ENCODE data around the gene ZNF205. TPM values are rescaled to one million over a fixed set of nuclear protein-coding genes. Genes with fewer than 3 reads are reported as not detected.

ZNF205 gene
- total and polyA plus RNA-seq, 9 of the 15 experiments (the other 6 are each of a cell fraction or from before 2014, with no cell fraction given), result 2.4 to 11.8 (median 5.1) TPM; not detected in 2

- TF ChIP-seq ZBTB26 (CRISPR knock-in tag; IDR thresholded peaks at IDR 0.05) (no peak), ZNF740 (CRISPR knock-in tag; IDR thresholded peaks at IDR 0.05) (peak; percentile 86), ZNF740 (tag; IDR thresholded peaks at IDR 0.05) (peak in 1 of 2 experiments; percentile 60; a peak in 1 of 4 replicates), ZBTB40 (IDR thresholded peaks at IDR 0.05) (peak; percentile 89), ZBTB40 (CRISPR knock-in tag; IDR thresholded peaks at IDR 0.05) (no peak), RB1 (IDR thresholded peaks at IDR 0.05; ENCODE audit: low read depth) (peak; percentile 68), PTBP1 (IDR thresholded peaks at IDR 0.05; ENCODE audit: low read depth, low read length) (no peak), ZNF41 (CRISPR knock-in tag; conservative IDR thresholded peaks at IDR 0.05) (no peak), C11orf30 (IDR thresholded peaks at IDR 0.05; ENCODE audit: low read depth) (peak; percentile 61; the same call in 1 of the 2 replicates), L3MBTL2 (IDR thresholded peaks at IDR 0.05) (peak; percentile 87; the same call in 1 of the 2 replicates), RBM17 (IDR thresholded peaks at IDR 0.05; ENCODE audit: borderline replicate concordance, low read depth, low read length) (no peak), ZNF584 (CRISPR knock-in tag; IDR thresholded peaks at IDR 0.05; ENCODE audit: low read depth) (no peak), SMAD1 (IDR thresholded peaks at IDR 0.05; ENCODE audit: low read depth, low read length, partially characterized antibody) (peak; percentile 20), NFIX (CRISPR knock-in tag; IDR thresholded peaks at IDR 0.05; ENCODE audit: low read depth) (no peak)
- TF ChIP-seq, protein P1, sequence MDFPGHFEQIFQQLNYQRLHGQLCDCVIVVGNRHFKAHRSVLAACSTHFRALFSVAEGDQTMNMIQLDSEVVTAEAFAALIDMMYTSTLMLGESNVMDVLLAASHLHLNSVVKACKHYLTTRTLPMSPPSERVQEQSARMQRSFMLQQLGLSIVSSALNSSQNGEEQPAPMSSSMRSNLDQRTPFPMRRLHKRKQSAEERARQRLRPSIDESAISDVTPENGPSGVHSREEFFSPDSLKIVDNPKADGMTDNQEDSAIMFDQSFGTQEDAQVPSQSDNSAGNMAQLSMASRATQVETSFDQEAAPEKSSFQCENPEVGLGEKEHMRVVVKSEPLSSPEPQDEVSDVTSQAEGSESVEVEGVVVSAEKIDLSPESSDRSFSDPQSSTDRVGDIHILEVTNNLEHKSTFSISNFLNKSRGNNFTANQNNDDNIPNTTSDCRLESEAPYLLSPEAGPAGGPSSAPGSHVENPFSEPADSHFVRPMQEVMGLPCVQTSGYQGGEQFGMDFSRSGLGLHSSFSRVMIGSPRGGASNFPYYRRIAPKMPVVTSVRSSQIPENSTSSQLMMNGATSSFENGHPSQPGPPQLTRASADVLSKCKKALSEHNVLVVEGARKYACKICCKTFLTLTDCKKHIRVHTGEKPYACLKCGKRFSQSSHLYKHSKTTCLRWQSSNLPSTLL (IDR thresholded peaks at IDR 0.05), result peak; percentile 80; the same call in 1 of the 2 replicates
Observed at GRCh38 chr16:3152277-3152990, 40.0 kb downstream of the ZNF205 start (continued).
